ENCODE results near the gene PLCB1. TPM values are rescaled to one million over a fixed set of nuclear protein-coding genes. Genes with fewer than 3 reads are reported as not detected.

The PLCB1 gene
- total and polyA plus RNA-seq, 2 donors (not counting 3 experiments of a cell fraction or from before 2014, with no cell fraction given) = 10.2 to 53.4 TPM

GRCh38 chr20:8735674-8736073 is 603.6 kb downstream of the PLCB1 start:
- Histone ChIP-seq H3K4me3 (replicated peaks in 1 of 3; ENCODE audit: insufficient read depth in 1 of 3, low read depth in 1 of 3, low read length in 3 of 3) (no peak overlapping the region), H3K4me2 (ENCODE audit: insufficient read depth, low read length) (no peak overlapping the region), H3K27me3 (ENCODE audit: control insufficient read depth in 2 of 2, insufficient read depth in 2 of 2, low read length in 2 of 2) (no peaks in the 10 kb centered on the region), H3K4me1 (ENCODE audit: control insufficient read depth, extremely low read depth, insufficient read depth, low read length) (no peaks in the 10 kb centered on the region), H3K27ac (ENCODE audit: insufficient read depth, low read depth, low read length) (no peak overlapping the region), H3K9ac (replicated peaks; ENCODE audit: extremely low read depth, insufficient read depth, low read length) (no peak overlapping the region), H3K79me2 (ENCODE audit: control insufficient read depth, insufficient read depth, low read length) (no peaks in the 10 kb centered on the region), H3K36me3 (ENCODE audit: control insufficient read depth in 2 of 2, extremely low read depth in 1 of 2, insufficient read depth in 2 of 2, low read length in 2 of 2) (no peaks in the 10 kb centered on the region), H3K9me1 (replicated peaks; ENCODE audit: control insufficient read depth, extremely low read depth, insufficient read depth, low read length) (no peaks in the 10 kb centered on the region), H2AFZ (ENCODE audit: low read depth, low read length) (no peak overlapping the region), H4K20me1 (replicated peaks; ENCODE audit: control insufficient read depth, extremely low read depth, insufficient read depth, low read length) (no peaks in the 10 kb centered on the region), H3K9me3 (replicated peaks; ENCODE audit: control insufficient read depth, insufficient read depth, low read length) (no peaks in the 10 kb centered on the region)
- DNase-seq (ENCODE audit: low read depth, low spot score) (peak; percentile 20), FAIRE-seq (no peak)
- dilution Hi-C loops (cut with MboI; ENCODE audit: extremely low pct_ligation_motif_present, low sequenced_read_pairs) = no loop called here
- intact Hi-C loops (cut with micrococcal nuclease) = no loop called here
- ChIA-PET CTCF (interaction anchor here (1.6 to 2.4 kb wide), 2 partner anchors 13 to 14 kb away, joined by 5 to 16 read pairs; no protein-coding TSS in a partner anchor), POLR2A (interaction anchor here (0.6 kb wide), 1 partner anchor 24 kb away, joined by 3 read pairs; no protein-coding TSS in a partner anchor)
- no TSS peak for BruUV-seq (replicated peaks)
- TF ChIP-seq CTCF (IDR thresholded peaks at IDR 0.05; ENCODE audit: extremely low read depth in 1 of 2, insufficient read depth in 1 of 2, low read depth in 1 of 2, low read length in 2 of 2) = no peak
- TF ChIP-seq MAX (IDR thresholded peaks at IDR 0.05; ENCODE audit: insufficient read depth, insufficient read length) = no peak
- peak; percentile 12 for TF ChIP-seq FOS (IDR thresholded peaks at IDR 0.05; ENCODE audit: borderline replicate concordance, insufficient read depth, low read length)
- no peak for TF ChIP-seq GATA2 (IDR thresholded peaks at IDR 0.05; ENCODE audit: insufficient read depth, insufficient read length, low read depth, low read length)

GRCh38 chr20:8740265-8740664 is 608.2 kb downstream of the PLCB1 start:
- H3K9me1 ChIP-seq (replicated peaks; ENCODE audit: control insufficient read depth, extremely low read depth, insufficient read depth, low read length) = no peaks in the 10 kb centered on the region
- no peaks in the 10 kb centered on the region for H3K36me3 ChIP-seq (ENCODE audit: control insufficient read depth in 2 of 2, extremely low read depth in 1 of 2, insufficient read depth in 2 of 2, low read length in 2 of 2)
- dilution Hi-C loops (cut with MboI; ENCODE audit: extremely low pct_ligation_motif_present, low sequenced_read_pairs) (no loop called here), intact Hi-C loops (cut with micrococcal nuclease) (no loop called here)
- H3K27ac ChIP-seq (ENCODE audit: insufficient read depth, low read depth, low read length) = no peak overlapping the region
- TF ChIP-seq MAX (IDR thresholded peaks at IDR 0.05; ENCODE audit: insufficient read depth, insufficient read length) (no peak), MYC (IDR thresholded peaks at IDR 0.05; ENCODE audit: low read depth, low read length) (no peak), POLR2AphosphoS5 (IDR thresholded peaks at IDR 0.05; ENCODE audit: insufficient read depth, low read depth, low read length) (no peak), FOS (IDR thresholded peaks at IDR 0.05; ENCODE audit: borderline replicate concordance, insufficient read depth, low read length) (no peak), EZH2 (IDR thresholded peaks at IDR 0.05; ENCODE audit: borderline replicate concordance, low read depth, low read length, severe bottlenecking) (no peak)
- no peak overlapping the region for H2AFZ ChIP-seq (ENCODE audit: low read depth, low read length)
- no peak overlapping the region for H3K9ac ChIP-seq (replicated peaks; ENCODE audit: extremely low read depth, insufficient read depth, low read length)
- H3K27me3 ChIP-seq (ENCODE audit: control insufficient read depth in 2 of 2, insufficient read depth in 2 of 2, low read length in 2 of 2) = no peaks in the 10 kb centered on the region
- ChIA-PET CTCF (no interaction called here), POLR2A (no interaction called here)
- DNase-seq (ENCODE audit: low read depth, low spot score) (no peak), FAIRE-seq (no peak)
- H3K4me2 ChIP-seq (ENCODE audit: insufficient read depth, low read length) = no peak overlapping the region
- no TSS peak for BruUV-seq (replicated peaks)
- H4K20me1 ChIP-seq (replicated peaks; ENCODE audit: control insufficient read depth, extremely low read depth, insufficient read depth, low read length) = no peaks in the 10 kb centered on the region
- H3K4me3 ChIP-seq (replicated peaks in 1 of 3; ENCODE audit: insufficient read depth in 1 of 3, low read depth in 1 of 3, low read length in 3 of 3) = no peak overlapping the region
- H3K9me3 ChIP-seq (replicated peaks; ENCODE audit: control insufficient read depth, insufficient read depth, low read length) = no peaks in the 10 kb centered on the region
- no peaks in the 10 kb centered on the region for H3K79me2 ChIP-seq (ENCODE audit: control insufficient read depth, insufficient read depth, low read length)
- H3K4me1 ChIP-seq (ENCODE audit: control insufficient read depth, extremely low read depth, insufficient read depth, low read length) = no peaks in the 10 kb centered on the region
